ENCODE measurements around the gene DNAJC22.

Gene DNAJC22

DNA sequence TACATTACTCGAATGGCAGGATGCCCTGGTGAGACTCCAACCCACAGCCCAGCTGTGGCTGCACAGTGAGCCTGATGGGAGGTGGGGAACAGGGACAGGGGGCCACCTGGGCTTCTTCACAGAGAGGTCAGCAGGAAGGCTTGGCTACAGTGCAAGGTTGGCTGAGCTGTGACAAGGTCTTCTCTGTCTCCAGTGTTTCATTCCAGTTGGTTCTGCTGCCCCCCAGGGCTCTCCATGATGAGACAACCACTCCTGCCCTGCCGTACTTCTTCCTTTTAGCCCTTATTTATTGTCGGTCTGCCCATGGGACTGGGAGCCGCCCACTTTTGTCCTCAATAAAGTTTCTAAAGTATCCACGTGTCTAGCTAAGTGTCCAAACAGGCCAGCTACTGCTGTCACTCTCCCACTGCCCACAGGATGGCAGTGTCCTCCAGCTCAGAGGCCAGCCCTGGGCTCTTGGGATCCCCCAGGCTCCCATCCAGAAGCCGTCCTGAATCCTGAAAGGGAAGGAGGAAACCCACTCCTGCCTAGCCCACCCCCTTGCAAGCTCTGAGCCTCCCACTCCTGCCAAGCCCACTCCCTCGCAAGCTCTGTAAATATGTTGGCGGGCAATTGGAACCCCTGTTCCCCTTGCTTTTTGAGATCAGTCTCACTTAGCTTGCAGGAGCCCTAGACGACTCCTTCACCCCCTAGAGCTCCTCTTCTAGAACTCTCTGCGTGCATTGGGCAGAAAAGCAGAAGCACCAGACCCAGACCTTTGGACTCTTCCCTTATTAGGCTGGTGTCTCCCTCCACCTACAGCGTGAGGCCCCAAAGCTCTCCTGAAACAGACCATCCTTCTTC is 15.1 kb upstream of the DNAJC22 start:
- TF ChIP-seq POLR2AphosphoS5 (IDR thresholded peaks at IDR 0.05; ENCODE audit: low read depth, low read length) (no peak; the same call in 1 of the 2 replicates), SIN3A (IDR thresholded peaks at IDR 0.05; ENCODE audit: borderline replicate concordance, insufficient read depth, low read length) (no peak), FOXP2 (optimal IDR thresholded peaks at IDR 0.05; ENCODE audit: borderline replicate concordance, extremely low read depth, extremely low read length, insufficient read depth) (no peak), TAF1 (IDR thresholded peaks at IDR 0.05; ENCODE audit: borderline replicate concordance, insufficient read depth, low read length) (no peak)
- TF ChIP-seq, protein P1, sequence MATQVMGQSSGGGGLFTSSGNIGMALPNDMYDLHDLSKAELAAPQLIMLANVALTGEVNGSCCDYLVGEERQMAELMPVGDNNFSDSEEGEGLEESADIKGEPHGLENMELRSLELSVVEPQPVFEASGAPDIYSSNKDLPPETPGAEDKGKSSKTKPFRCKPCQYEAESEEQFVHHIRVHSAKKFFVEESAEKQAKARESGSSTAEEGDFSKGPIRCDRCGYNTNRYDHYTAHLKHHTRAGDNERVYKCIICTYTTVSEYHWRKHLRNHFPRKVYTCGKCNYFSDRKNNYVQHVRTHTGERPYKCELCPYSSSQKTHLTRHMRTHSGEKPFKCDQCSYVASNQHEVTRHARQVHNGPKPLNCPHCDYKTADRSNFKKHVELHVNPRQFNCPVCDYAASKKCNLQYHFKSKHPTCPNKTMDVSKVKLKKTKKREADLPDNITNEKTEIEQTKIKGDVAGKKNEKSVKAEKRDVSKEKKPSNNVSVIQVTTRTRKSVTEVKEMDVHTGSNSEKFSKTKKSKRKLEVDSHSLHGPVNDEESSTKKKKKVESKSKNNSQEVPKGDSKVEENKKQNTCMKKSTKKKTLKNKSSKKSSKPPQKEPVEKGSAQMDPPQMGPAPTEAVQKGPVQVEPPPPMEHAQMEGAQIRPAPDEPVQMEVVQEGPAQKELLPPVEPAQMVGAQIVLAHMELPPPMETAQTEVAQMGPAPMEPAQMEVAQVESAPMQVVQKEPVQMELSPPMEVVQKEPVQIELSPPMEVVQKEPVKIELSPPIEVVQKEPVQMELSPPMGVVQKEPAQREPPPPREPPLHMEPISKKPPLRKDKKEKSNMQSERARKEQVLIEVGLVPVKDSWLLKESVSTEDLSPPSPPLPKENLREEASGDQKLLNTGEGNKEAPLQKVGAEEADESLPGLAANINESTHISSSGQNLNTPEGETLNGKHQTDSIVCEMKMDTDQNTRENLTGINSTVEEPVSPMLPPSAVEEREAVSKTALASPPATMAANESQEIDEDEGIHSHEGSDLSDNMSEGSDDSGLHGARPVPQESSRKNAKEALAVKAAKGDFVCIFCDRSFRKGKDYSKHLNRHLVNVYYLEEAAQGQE (IDR thresholded peaks at IDR 0.05; ENCODE audit: insufficient read depth in 1 of 2, low read depth in 2 of 2, low read length in 2 of 2) = no peak

DNA sequence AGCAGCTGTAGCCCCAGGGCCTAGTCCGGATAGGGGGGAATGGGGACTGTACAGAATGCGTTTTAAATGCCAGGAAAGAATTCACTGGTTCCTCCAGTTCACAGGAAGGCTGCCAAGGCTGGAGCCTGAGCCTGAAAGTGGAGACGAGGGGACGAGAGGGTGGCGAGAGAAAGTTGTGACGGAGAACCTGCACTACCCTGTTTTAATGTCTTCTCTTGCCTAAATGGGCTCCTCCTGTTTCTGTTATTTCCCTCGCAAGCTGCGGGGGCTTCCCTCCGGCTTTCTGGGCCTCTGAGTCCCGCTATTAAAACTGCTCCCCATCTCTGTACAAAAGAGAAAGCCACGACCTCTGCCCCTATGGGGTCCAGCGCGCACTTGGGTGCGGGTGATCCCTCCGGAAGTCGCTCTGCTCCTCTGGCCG is 14.2 kb upstream of the DNAJC22 start:
- TF ChIP-seq TAF1 (IDR thresholded peaks at IDR 0.05; ENCODE audit: borderline replicate concordance, insufficient read depth, low read length) = no peak
- TF ChIP-seq POLR2AphosphoS5 (IDR thresholded peaks at IDR 0.05; ENCODE audit: low read depth, low read length) = no peak
- no peak for TF ChIP-seq SIN3A (IDR thresholded peaks at IDR 0.05; ENCODE audit: borderline replicate concordance, insufficient read depth, low read length)
- TF ChIP-seq, protein P1 (IDR thresholded peaks at IDR 0.05; ENCODE audit: insufficient read depth in 1 of 2, low read depth in 2 of 2, low read length in 2 of 2) = no peak
- TF ChIP-seq FOXP2 (optimal IDR thresholded peaks at IDR 0.05; ENCODE audit: borderline replicate concordance, extremely low read depth, extremely low read length, insufficient read depth) = no peak

DNA sequence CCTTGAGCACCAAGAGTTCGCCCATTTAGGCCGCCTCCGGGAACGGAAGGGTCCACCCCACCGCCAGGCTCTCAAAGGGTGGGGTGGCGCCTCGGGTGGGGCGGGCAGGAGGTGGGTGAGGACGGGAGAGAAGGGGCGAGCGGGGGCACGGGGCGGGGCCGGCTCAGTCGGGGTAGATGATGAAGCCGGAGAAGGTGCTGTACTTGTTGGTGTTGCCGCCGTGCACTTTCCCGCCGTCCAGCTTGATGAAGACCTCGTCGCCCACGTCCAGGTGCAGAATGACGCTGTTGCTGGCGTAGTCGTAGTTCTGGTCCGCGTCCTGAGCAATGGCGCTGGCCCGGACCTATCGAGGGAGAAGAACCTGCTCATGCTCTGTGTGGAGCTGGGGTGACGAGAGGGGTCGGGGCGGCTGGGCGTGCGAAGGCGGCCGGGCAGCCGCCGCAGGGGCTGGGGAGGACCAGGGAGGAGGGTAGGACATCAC is 13.8 kb upstream of the DNAJC22 start:
- no peak for TF ChIP-seq SIN3A (IDR thresholded peaks at IDR 0.05; ENCODE audit: borderline replicate concordance, insufficient read depth, low read length)
- TF ChIP-seq, protein P1 (IDR thresholded peaks at IDR 0.05; ENCODE audit: insufficient read depth in 1 of 2, low read depth in 2 of 2, low read length in 2 of 2) = no peak
- TF ChIP-seq FOXP2 (optimal IDR thresholded peaks at IDR 0.05; ENCODE audit: borderline replicate concordance, extremely low read depth, extremely low read length, insufficient read depth) = no peak
- TF ChIP-seq TAF1 (IDR thresholded peaks at IDR 0.05; ENCODE audit: borderline replicate concordance, insufficient read depth, low read length) = no peak
- no peak for TF ChIP-seq POLR2AphosphoS5 (IDR thresholded peaks at IDR 0.05; ENCODE audit: low read depth, low read length)

DNA sequence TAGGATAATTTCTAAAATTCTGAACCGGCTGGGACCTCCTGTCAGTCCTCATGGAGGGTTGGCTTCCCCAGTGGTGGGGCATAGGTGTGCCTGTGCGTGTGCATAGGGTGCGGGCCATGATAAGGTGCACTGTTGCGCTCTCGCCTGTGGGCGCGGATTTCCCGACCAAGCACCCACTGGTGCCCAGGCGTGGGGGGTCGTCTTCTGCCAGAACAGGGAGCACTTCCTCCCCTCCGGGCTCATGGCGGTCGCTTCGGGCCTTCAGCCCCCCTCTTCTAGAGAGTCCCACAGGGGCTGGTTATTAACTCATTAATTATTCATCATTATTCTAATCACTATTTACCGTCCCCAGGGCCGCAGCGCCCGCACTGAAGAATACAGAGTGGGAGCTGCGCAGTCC is 12.5 kb upstream of the DNAJC22 start:
- TF ChIP-seq TAF1 (IDR thresholded peaks at IDR 0.05; ENCODE audit: borderline replicate concordance, insufficient read depth, low read length) = no peak
- no peak for TF ChIP-seq FOXP2 (optimal IDR thresholded peaks at IDR 0.05; ENCODE audit: borderline replicate concordance, extremely low read depth, extremely low read length, insufficient read depth)
- TF ChIP-seq POLR2AphosphoS5 (IDR thresholded peaks at IDR 0.05; ENCODE audit: low read depth, low read length) = no peak
- TF ChIP-seq, protein P1 (IDR thresholded peaks at IDR 0.05; ENCODE audit: insufficient read depth in 1 of 2, low read depth in 2 of 2, low read length in 2 of 2) = no peak
- no peak for TF ChIP-seq SIN3A (IDR thresholded peaks at IDR 0.05; ENCODE audit: borderline replicate concordance, insufficient read depth, low read length)

Measured in PFSK-1 (cell line).